ENCODE data around the gene SLC34A3. TPM values are rescaled to one million over a fixed set of nuclear protein-coding genes. Genes with fewer than 3 reads are reported as not detected.
"Not testable (repeated sequence)": the region's sequence is repeated elsewhere in the genome, so short reads cannot be mapped to it uniquely, and the experiment has no call there.

Gene SLC34A3
- total RNA-seq, 1 experiment from 2014 or later = not detected

DNA sequence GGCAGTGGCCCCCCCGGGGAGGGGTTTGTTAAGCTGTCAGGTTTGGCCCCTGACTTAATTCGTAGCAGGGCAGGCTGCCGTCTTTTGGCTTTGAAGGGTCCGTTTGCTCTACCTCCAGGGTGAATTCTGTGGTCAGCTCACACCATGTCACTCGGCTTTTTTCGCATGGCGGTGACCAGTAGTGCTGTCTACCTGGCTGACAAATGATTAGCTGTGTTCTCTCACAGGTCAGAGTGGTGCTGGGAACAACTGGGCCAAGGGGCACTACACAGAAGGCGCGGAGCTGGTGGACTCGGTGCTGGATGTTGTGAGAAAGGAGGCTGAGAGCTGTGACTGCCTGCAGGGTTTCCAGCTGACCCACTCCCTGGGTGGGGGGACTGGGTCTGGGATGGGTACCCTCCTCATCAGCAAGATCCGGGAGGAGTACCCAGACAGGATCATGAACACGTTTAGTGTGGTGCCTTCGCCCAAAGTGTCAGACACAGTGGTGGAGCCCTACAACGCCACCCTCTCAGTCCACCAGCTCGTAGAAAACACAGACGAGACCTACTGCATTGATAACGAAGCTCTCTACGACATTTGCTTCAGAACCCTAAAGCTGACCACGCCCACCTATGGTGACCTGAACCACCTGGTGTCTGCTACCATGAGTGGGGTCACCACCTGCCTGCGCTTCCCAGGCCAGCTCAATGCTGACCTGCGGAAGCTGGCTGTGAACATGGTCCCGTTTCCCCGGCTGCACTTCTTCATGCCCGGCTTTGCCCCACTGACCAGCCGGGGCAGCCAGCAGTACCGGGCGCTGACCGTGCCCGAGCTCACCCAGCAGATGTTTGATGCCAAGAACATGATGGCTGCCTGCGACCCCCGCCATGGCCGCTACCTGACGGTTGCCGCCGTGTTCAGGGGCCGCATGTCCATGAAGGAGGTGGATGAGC lies 11.8 kb downstream of the SLC34A3 start:
- Histone ChIP-seq H3K27ac (no peak overlapping the region), H3K27me3 (replicated peaks) (no peaks in the 10 kb centered on the region), H3K4me3 (peak overlapping the region; percentile 82), H3K9me3 (replicated peaks) (no peaks in the 10 kb centered on the region), H3K36me3 (peaks cover 31% of the 10 kb centered on the region), H3K4me1 (replicated peaks) (peaks cover 22% of the 10 kb centered on the region)
- no peak for DNase-seq (ENCODE audit: low read depth in 1 of 2, low spot score in 2 of 2)

DNA sequence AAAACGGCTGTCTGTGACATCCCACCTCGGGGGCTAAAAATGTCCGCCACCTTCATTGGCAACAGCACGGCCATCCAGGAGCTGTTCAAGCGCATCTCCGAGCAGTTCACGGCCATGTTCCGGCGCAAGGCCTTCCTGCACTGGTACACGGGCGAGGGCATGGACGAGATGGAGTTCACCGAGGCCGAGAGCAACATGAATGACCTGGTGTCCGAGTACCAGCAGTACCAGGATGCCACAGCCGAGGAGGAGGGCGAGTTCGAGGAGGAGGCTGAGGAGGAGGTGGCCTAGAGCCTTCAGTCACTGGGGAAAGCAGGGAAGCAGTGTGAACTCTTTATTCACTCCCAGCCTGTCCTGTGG lies 12.5 kb downstream of the SLC34A3 start:
- Histone ChIP-seq H3K4me3 (peak overlapping the region; percentile 82), H3K36me3 (peaks cover 31% of the 10 kb centered on the region), H3K4me1 (replicated peaks) (peaks cover 22% of the 10 kb centered on the region)
- not testable (repeated sequence) for H3K27ac ChIP-seq; H3K27me3 ChIP-seq (replicated peaks); DNase-seq (ENCODE audit: low read depth in 1 of 2, low spot score in 2 of 2); H3K9me3 ChIP-seq (replicated peaks)

DNA sequence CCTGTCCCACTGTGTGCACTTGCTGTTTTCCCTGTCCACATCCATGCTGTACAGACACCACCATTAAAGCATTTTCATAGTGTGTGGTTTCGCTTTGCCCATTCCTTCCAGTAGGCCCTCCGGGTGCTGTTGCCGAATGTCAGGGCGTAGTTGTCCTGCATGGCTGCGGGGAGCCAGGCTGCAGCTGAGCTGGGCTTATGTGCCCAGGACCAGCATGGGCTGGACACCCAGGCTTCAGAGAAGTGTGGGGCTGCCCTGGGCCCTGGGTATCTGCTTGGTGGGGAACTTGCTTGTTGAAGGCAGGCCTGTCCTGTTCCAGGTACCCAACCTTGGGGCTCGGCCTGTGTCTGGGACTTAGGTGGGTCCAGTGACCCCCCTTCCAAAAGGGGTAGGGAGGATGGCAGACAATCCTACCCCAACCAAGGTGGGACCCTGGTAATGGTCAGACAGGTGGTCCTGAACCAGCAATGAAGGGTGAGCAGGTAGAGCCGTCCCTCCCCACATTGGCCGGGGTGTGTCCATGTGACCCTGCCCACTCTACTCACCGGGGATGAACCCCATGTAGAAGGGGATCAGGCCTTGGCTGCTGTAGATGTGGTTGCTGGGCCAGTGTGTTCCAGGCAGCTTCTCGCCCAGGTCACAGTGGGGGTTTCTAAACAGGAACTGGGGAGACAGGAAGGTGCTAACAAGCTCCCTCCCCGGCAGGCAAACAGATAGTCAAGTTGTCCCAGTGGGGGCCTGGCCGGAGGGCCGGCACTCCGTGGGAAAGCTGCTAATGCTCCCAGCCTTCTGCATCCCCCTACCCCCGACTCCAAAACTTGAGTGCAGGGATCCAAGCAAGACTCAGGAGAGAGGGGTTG lies 13.2 kb downstream of the SLC34A3 start:
- Histone ChIP-seq H3K9me3 (replicated peaks) (no peaks in the 10 kb centered on the region), H3K36me3 (peaks cover 31% of the 10 kb centered on the region), H3K4me1 (replicated peaks) (peaks cover 22% of the 10 kb centered on the region), H3K27ac (no peak overlapping the region), H3K4me3 (no peak overlapping the region), H3K27me3 (replicated peaks) (no peaks in the 10 kb centered on the region)
- DNase-seq (ENCODE audit: low read depth in 1 of 2, low spot score in 2 of 2) = no peak

DNA sequence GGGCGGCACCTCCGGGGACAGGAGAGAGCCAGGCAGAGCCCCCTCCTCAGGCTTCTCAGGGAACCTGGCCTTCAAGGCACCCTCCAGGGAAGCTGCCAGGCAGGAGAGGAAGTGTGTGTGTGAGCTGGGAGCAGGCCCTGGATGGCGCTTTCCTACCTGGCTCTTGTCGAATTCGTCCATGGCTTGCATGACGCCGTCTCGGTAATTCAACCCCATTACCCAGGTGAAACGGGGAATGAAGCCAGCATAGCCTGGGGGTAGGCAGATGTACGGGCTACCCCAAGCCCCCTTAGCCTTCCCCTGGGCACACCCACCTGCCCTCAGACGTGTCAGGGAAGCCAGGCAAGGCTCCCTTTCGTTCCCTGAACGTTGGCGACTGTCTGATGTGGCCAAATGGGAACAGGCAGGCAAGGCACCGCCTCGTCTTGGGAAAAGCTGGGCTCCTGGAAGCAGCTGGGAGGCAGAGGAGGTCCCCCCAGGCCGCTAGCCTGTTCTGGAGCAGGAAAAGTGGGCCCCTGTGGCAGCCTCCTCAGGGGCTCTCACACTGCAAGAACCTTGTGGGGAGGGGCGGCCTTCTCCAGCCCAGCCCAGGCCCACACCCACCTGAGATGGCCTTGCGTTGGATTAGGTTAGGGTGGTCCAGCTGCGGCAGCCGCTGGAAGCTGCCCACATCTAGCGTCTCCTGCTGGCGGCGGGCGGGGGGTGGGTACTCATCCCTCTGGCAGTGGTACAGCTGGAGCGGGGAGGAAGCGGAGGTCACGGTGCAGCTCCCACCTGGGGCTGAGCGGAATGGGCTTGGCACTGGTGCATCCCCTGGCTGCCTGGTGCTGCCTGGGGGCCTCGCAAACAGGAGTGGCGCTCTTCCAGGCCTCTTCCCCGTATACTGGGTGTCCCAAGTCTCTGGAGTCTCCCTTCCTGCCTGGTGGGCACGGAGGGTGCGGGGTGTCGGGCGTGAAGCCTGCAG lies 14.1 kb downstream of the SLC34A3 start:
- no peak overlapping the region for H3K27ac ChIP-seq
- H3K27me3 ChIP-seq (replicated peaks) = no peaks in the 10 kb centered on the region
- peaks cover 31% of the 10 kb centered on the region for H3K36me3 ChIP-seq
- peaks cover 22% of the 10 kb centered on the region for H3K4me1 ChIP-seq (replicated peaks)
- no peaks in the 10 kb centered on the region for H3K9me3 ChIP-seq (replicated peaks)
- H3K4me3 ChIP-seq = no peak overlapping the region
- DNase-seq (ENCODE audit: low read depth in 1 of 2, low spot score in 2 of 2) = no peak

DNA sequence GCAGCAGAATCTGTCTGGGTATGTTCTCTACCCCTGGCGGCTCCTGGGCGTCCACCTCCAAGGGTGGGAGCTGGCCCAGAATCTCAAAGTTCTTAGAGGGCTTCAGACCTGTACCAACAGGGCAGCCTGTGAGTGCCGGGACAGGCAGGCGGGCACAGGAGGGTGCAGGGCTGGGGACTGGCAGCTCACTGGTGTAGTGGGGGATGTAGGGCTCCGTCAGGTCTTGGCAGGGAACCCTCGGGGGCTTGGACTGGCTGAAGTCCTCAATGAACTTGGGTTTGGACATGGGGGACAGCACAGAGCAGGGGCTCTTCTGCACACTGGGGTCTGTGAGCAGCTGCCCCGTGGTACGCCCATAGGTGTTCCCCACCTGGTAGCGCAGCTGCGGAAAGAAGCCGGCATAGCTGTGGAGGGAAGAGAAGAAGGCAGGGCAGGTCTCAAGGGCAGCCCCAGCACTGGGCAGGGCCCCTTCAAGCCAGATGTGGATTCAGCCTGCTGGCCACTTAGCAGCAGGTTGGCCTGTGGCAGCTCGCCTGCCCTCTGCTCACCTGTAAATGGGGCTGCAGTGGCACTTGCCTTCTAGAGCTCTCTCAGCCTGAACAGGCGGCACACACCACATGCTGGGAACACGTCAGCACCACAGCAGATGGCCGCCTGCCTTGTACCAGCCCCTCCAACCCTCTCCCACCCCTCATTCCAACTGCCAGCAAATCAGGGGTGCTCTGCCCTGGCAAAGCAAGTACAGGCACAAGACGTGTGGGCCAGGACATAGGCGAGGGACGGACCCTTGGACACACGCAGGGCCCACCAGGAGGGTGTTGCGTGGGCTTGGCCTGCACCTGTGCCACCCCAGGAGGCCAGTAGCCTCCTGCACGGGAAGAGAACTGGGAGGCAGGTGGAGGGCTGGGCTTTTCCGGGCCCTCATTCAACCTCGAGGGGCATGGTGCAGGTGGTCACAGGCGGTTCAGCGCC lies 15.0 kb downstream of the SLC34A3 start:
- peaks cover 31% of the 10 kb centered on the region for H3K36me3 ChIP-seq
- no peak overlapping the region for H3K27ac ChIP-seq
- H3K27me3 ChIP-seq (replicated peaks) = no peaks in the 10 kb centered on the region
- H3K4me3 ChIP-seq = no peak overlapping the region
- no peak for DNase-seq (ENCODE audit: low read depth in 1 of 2, low spot score in 2 of 2)
- H3K9me3 ChIP-seq (replicated peaks) = no peaks in the 10 kb centered on the region
- H3K4me1 ChIP-seq (replicated peaks) = peaks cover 19% of the 10 kb centered on the region

DNA sequence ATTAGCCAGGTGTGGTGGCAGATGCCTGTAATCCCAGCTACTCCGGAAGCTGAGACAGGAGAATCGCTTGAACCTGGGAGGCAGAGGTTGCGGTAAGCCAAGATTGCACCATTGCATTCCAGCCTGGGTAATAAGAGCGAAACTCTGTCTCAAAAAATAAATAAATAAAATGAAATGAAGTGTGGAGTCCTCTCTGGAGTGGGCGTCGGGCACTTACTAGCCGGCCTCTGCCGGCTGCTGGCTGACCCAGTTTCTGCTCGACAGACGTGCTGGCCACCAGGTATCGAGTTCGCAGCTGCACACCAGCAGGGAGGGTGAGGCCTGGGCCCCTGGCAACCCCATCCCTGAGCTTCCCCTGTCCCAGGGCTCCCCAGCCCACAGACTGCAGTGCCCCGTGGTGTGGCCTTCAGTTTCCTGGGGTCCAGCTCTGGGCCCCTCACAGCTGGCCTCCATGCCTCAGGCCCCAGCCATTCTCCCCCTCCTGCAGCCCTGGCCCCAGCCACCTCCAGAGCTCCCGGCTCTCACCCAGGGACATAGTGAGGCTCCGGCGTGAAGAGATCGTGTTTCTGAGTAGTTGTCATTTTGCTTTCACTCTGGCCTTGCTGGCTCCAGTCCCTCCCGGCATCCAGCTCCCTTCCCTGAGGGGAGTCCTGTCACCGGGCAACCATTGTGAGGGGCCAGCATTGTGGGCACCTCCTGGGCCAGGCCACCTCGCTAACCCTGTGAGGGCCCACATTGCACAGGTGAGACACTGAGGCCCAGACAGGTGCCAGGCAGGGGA lies 16.6 kb downstream of the SLC34A3 start:
- DNase-seq (ENCODE audit: low read depth in 1 of 2, low spot score in 2 of 2) = no peak
- Histone ChIP-seq H3K4me3 (no peak overlapping the region), H3K27me3 (replicated peaks) (no peaks in the 10 kb centered on the region), H3K9me3 (replicated peaks) (no peaks in the 10 kb centered on the region), H3K4me1 (replicated peaks) (peaks cover 17% of the 10 kb centered on the region), H3K36me3 (peaks cover 20% of the 10 kb centered on the region), H3K27ac (no peak overlapping the region)

DNA sequence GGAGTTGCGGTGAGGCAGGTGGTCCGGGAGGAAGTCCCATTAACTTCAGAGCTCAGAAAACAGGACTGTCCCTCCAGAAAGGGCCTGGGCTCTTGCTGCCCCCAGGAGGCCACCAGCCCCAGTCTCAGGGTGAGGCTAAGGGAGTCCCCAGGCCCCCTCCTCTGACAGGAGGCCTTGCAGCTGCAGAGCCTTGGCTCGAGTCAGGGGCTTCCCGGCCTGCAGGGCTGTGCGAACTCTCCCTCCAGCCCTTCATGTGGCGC lies 17.1 kb downstream of the SLC34A3 start:
- no peak overlapping the region for H3K27ac ChIP-seq
- no peak for DNase-seq (ENCODE audit: low read depth in 1 of 2, low spot score in 2 of 2)
- no peaks in the 10 kb centered on the region for H3K27me3 ChIP-seq (replicated peaks)
- peaks cover 11% of the 10 kb centered on the region for H3K4me1 ChIP-seq (replicated peaks)
- no peak overlapping the region for H3K4me3 ChIP-seq
- H3K9me3 ChIP-seq (replicated peaks) = no peaks in the 10 kb centered on the region
- peaks cover 15% of the 10 kb centered on the region for H3K36me3 ChIP-seq

GRCh38 chr9:137250329-137251193 lies 19.9 kb downstream of the SLC34A3 start:
- Histone ChIP-seq H3K27ac (no peak overlapping the region), H3K9me3 (replicated peaks) (no peaks in the 10 kb centered on the region), H3K4me3 (no peak overlapping the region), H3K4me1 (replicated peaks) (peaks cover 10% of the 10 kb centered on the region), H3K36me3 (peaks cover 4% of the 10 kb centered on the region), H3K27me3 (replicated peaks) (no peaks in the 10 kb centered on the region)
- no peak for DNase-seq (ENCODE audit: low read depth in 1 of 2, low spot score in 2 of 2)

GRCh38 chr9:137251194-137251461 lies 20.4 kb downstream of the SLC34A3 start, which contains the start of gene STPG3:
Gene STPG3 (plus strand): TSS chr9:137251286. CDS start chr9:137251287, 1 bp downstream.
- no peak for DNase-seq (ENCODE audit: low read depth in 1 of 2, low spot score in 2 of 2)

DNA sequence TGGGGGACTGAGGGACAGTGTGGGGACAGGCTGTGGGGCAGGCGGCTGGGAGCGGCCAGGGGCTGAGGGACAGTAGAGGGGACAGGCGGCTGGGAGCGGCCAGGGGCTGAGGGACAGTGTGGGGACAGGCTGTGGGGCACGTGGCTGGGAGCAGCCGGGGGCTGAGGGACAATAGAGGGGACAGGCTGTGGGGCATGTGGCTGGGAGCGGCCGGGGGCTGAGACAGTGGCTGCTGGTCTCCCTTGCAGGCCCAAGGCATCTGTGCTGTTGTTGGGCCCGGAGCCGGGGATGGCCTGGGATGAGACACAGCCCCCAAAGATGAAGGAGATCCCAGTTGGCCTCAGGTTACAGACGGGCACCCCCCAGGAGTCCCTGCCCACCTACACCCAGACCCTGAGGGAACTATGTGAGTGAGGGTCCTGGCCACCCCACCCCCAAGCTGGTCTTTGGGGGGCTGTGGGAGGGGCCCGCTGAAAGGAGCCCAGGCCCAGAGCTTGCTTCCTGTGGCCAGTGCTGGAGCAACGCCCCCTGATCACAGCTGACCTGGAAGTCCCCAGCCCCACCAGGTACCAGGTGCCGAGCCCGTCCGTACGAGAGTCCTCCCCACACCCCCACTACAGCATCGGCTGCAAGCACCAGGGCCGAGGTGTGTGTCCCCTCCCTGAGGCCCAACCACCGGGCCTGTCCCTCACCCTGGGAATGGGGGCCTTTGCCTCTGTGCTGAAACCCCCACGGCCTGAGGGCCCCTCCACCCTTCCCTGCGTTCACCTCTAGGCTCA lies 21.0 kb downstream of the SLC34A3 start:
- Histone ChIP-seq H3K27ac (no peak overlapping the region), H3K4me1 (replicated peaks) (peaks cover 18% of the 10 kb centered on the region), H3K4me3 (no peak overlapping the region), H3K36me3 (peaks cover 16% of the 10 kb centered on the region), H3K9me3 (replicated peaks) (no peaks in the 10 kb centered on the region), H3K27me3 (replicated peaks) (no peaks in the 10 kb centered on the region)
- DNase-seq (ENCODE audit: low read depth in 1 of 2, low spot score in 2 of 2) = no peak

More at GRCh38 chr9:137251194-137251461, 20.4 kb downstream of the SLC34A3 start, which contains the start of gene STPG3:
- no peaks in the 10 kb centered on the region for H3K27me3 ChIP-seq (replicated peaks)
- H3K4me1 ChIP-seq (replicated peaks) = peaks cover 12% of the 10 kb centered on the region
- no peaks in the 10 kb centered on the region for H3K9me3 ChIP-seq (replicated peaks)
- H3K36me3 ChIP-seq = peaks cover 10% of the 10 kb centered on the region
- no peak within 1 kb of the TSS for H3K4me3 ChIP-seq
- H3K27ac ChIP-seq = no peak within 1 kb of the TSS

Measured in SJSA1 (cell line).